ENCODE data around the gene HOXA11.

The HOXA11 gene

DNA sequence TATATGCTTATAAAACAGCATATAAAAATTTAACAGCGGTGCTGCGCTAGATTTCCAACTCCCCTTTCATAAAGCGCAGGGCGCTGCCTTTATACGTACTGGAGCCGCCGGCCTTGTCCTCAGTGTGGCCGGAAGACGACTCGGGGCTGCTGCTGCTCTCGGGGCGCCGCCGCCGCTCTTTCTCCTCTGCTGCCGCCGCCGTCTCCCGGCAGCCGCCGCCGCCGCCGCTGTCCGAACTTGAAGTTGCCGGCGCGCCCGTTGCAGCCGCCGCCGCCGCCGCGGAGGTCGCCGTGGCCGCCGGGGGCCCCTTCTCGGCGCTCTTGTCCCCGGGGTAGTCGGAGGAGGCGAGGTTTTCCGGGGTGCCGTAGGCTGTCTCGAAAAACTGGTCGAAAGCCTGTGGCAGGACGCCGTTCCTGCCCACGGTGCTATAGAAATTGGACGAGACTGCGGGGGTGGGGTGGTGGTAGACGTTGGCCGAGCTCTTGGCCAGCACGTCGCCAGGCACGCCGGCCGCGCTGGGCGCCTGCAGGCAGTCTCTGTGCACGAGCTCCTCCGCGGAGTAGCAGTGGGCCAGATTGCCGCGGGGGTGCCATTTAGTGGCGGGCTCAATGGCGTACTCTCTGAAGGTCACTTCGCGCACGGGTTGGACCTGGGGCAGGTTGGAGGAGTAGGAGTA, 557 bp downstream of the HOXA11 start:
- DNase-seq (ENCODE audit: insufficient read length, low spot score) (no peak), FAIRE-seq (no peak)
- TF ChIP-seq POLR2A (IDR thresholded peaks at IDR 0.05; ENCODE audit: low read depth, low read length): 0 out of 2 replicates have a peak, but pooled peaks have one; percentile 10

DNA sequence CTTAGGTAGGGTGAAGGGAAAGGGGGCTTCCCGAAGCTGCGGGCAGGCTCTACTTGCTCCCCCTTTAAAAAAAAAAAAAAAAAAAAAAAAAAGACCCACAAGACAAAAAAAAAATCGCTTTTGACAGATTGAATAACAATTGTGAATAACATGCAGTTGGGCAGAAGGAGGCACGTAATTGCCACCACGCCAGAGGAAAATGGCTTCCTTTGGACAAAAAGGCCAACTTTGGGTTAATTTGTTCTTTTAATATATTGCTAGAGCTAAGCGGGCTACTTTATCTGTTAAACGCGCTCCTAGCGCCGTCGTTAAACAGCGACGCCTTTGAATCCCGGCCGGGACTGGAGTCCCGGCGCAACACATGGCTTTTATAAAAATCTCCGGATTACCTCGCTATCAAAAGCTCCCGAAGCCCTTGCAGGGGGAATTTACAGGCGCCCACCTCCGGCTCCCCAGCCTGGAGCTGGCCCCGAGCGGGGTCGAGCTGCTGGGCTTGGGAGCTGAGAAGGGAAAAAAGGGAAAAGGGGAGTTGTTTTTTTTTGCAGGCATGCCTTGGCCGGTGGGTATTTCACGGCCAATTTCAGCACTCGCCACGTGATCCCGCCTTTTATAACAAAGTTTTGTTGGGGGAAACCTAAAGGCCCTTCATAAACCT, 1.2 kb downstream of the HOXA11 start:
- no peak for TF ChIP-seq POLR2A (IDR thresholded peaks at IDR 0.05; ENCODE audit: low read depth, low read length)
- no peak for DNase-seq (ENCODE audit: insufficient read length, low spot score)
- no peak for FAIRE-seq

DNA sequence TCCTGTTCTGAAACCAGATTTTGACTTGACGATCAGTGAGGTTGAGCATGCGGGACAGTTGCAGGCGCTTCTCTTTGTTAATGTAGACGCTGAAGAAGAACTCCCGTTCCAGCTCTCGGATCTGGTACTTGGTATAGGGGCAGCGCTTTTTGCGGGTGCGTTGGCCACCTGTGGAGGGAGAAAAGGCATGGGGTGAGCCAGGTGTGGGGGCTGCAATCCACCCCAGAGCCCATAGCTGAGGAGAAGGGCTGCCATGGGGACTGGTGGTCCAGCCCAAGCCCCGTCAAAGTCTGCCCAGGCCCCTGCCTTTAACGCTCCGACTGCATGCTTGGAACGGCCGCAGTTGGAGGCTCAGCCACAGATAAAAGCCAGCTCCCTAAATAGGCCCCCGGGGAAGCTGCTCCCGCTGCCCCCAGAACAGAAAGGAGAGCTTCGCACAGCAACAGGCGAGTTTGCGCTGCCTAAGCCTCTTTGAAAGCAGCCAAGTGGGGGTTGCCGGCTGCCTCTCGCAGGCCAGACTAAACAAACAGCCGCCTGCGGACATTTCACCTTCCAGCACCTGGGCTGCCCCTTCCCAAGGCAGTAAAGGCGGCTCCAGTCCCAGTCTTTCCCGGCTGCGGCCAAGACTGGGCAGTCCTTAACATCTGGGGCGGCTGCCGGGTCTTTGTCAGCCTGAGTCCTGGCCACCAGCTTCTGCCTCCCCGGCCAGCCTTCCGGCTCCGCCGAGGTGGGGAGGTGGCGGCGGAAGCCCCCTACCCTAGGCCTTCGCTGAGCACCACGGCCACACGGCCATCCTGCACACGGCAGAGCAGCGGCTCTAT, 2.0 kb downstream of the HOXA11 start:
- FAIRE-seq (no peak), DNase-seq (ENCODE audit: insufficient read length, low spot score) (no peak)
- no peak for TF ChIP-seq POLR2A (IDR thresholded peaks at IDR 0.05; ENCODE audit: low read depth, low read length)

DNA sequence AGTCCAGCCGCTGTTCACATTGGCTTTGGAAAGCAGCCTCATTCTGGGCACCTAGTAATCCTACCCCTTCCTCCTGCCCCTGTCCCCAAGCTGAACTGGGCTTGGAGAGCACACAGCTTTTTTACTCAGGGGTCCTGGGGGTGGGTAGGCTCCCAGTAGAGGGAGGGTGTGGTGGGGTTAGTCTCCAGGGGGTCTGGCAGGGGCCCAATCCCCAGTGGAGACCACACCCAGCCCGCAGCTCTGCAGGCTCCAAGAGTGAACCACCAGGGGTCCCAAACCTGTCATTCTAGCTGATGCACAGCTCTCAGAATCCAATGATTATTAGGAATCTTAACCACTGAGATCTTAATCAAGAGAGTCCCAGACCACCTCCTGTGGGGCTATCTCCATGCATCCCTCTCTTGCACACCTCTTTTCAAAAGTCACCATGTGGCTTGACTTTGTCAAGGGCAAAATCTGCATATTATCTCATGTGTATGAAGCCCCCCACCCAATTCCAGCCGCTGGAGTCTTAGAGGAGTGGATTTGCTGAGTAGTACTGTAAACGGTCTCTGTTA, 2.7 kb downstream of the HOXA11 start:
- no peak for TF ChIP-seq POLR2A (IDR thresholded peaks at IDR 0.05; ENCODE audit: low read depth, low read length)
- no peak for FAIRE-seq
- DNase-seq (ENCODE audit: insufficient read length, low spot score): no peak

DNA sequence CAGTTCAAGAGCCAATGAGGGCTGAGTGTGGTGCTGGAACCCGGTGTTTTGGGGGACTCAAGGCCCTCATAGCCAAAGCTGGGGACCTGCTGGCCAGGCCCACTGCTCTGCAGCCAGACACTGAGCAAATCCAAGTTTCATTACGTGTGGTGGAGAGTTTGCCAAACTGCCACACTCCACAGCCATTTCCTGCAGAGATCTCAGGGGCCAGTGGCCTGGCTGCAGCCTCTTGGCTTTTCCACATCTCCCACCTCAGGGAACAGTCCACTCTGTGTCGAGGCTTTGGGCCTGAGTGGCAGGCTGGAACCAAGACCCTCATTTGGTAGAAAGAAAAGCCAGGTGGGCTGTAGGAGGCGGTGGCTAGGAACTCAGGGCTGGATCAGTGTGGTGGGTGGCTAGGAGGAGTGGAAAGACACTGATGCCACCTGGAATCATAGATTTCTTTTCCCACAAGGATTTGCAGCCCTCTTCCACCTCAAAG, 3.2 kb downstream of the HOXA11 start:
- no peak for TF ChIP-seq POLR2A (IDR thresholded peaks at IDR 0.05; ENCODE audit: low read depth, low read length)
- FAIRE-seq: no peak
- DNase-seq (ENCODE audit: insufficient read length, low spot score): no peak

DNA sequence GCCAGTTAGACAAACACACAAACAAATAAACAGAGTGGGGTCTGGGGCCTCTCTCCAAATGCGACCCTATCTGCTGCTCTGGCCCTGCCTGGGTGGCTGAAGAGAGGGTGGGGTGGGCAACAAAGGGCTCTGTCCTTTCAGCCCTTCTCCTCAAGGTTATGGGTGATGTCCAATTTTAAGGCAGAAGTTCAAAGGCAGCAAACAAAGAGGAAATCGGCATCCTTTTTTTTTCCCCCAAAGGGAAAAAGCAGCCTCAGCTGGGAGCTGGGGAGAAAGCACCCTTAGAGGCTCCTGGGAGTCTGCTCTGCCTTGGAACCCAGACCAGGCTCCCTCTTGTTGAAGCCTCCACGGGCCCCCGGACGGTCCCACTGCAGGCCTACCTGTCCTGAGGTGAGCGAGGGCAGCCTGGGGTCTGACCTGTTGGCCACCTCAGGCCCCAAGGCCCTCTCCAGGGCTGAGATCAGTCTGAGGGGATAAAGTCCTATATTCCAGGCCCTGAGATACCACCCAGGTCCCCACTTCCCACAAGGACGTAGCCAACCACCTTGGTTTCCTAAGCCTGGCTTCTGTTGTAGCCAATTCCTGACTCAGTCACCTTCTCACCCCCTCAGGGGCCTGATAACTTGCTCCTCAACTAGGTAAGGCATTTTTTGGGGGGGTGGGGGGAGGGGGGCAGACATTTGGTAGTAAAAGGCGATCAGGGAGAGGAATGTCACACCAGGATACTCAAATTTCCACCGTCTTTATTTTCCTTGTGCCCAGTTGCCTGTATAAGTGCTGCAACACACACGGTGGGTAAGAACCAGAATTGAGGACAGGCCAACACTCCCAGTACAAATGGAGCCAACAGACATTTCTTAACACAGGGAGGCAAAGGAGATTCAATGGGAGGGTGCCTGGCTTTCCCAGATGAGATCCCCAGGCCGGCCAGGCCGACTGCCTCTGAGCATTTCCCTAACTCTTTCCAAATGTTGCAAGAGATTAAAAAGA, 4.3 kb downstream of the HOXA11 start:
- no peak for DNase-seq (ENCODE audit: insufficient read length, low spot score)
- FAIRE-seq: no peak
- TF ChIP-seq POLR2A (IDR thresholded peaks at IDR 0.05; ENCODE audit: low read depth, low read length): no peak

DNA sequence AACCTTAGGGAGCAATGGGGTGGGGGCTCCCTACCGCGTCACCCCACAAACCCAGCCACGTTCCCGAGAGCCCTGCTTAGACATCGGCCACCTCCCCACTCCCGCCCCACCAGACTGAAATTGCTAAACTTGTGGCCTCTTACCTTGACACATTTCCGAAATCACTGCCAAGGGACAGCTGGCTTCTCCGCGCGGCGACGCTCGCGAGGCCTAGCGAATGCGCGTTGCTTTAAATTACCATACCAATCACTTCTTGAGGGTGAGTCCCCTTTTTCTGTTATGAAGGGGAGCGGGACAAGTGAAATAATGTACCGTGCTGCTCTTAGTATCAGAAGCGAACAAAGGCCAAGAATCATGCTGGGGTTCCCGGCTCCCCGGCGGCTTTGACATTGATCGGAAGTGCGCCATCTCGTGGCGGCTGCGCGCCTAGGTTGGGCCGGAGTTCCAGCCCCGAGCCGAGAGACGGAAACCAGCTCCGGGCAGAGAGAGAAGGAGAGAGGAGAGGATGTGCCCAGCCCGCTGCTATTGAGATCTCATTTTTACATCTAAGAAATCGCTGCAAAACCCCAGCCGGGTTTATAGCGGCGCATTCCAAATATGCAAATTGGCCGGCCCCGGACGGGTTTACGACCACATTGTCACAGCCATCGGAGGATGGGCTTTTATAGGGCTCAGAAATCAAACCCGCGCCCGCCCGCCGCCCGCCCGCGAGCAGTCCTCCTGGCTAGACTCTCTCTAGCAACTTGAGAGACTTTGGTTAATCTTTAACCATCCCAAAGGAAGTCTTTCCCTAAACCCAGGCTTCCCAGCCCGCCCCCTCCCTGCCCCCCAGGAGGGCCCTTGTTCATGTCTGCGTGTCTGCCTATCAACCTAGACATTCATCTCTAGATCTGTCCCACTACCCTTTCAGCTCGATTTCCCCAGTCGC, 5.3 kb downstream of the HOXA11 start:
- FAIRE-seq: no peak
- no peak for TF ChIP-seq POLR2A (IDR thresholded peaks at IDR 0.05; ENCODE audit: low read depth, low read length)
- peak; percentile 99 for DNase-seq (ENCODE audit: insufficient read length, low spot score)

DNA sequence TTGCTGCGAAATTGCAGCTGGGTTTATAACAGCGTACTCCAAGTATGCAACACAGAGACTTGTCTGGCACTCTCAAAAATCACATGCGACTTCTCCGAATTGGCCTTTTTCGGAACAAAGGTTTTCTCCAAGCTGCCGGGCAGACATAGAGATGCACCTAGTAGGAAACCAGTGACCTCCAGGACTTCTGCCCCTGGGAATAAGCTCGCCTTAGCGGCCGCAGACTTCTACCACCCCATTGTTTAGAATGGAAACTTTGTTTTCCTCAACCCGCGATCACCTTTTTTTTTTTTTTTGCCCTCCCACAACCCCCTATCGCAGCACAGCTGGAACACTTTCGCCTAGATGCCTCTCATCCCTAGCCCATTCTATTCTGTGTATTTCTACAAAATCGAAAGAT, 6.0 kb downstream of the HOXA11 start:
- DNase-seq (ENCODE audit: insufficient read length, low spot score): no peak
- no peak for FAIRE-seq
- TF ChIP-seq POLR2A (IDR thresholded peaks at IDR 0.05; ENCODE audit: low read depth, low read length): no peak

DNA sequence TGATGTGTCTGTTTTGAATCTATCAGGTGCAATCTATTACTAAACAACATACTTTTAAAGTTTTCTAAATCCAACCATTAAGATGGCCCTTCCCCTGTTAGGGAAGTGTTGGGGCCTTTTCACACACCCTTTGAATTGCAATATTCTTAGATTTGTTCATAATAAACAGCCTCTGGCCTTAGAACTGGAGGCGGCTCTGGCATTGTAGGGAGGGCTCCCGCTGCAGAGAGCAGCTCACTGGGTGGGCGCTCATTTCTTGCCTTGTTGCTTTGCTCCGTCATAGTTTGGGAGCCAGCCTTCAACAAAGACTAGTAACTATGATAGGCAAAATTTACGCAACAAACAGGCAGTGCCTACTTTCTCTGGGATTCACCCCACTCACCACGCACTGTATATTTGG, 6.7 kb downstream of the HOXA11 start:
- no peak for DNase-seq (ENCODE audit: insufficient read length, low spot score)
- FAIRE-seq: no peak
- TF ChIP-seq POLR2A (IDR thresholded peaks at IDR 0.05; ENCODE audit: low read depth, low read length): no peak

DNA sequence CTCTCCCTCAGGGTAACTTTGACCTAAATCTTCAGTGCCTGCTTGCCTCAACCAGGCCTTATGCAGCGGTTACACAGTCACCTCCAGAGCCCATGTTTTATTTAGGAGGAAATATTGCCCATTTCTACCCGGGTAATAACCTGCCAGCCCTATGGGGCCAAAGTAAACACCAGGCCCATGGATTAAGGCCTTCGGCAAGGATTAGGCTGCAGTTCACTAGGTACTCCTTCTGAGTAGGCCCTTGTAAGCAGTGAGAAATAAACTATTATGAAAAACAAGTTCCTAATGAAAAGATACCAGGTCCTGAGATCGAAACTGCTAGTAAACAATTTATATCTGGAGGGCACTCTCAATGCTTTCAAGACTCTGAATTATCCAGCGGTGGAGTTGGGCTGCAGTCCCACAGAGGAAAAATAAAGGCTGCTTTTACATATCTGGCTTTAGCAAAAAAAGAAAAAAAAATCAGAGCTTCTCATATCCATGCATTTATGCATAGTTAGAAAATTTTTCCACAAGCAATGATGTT, 7.2 kb downstream of the HOXA11 start:
- DNase-seq (ENCODE audit: insufficient read length, low spot score): no peak
- no peak for TF ChIP-seq POLR2A (IDR thresholded peaks at IDR 0.05; ENCODE audit: low read depth, low read length)
- no peak for FAIRE-seq

DNA sequence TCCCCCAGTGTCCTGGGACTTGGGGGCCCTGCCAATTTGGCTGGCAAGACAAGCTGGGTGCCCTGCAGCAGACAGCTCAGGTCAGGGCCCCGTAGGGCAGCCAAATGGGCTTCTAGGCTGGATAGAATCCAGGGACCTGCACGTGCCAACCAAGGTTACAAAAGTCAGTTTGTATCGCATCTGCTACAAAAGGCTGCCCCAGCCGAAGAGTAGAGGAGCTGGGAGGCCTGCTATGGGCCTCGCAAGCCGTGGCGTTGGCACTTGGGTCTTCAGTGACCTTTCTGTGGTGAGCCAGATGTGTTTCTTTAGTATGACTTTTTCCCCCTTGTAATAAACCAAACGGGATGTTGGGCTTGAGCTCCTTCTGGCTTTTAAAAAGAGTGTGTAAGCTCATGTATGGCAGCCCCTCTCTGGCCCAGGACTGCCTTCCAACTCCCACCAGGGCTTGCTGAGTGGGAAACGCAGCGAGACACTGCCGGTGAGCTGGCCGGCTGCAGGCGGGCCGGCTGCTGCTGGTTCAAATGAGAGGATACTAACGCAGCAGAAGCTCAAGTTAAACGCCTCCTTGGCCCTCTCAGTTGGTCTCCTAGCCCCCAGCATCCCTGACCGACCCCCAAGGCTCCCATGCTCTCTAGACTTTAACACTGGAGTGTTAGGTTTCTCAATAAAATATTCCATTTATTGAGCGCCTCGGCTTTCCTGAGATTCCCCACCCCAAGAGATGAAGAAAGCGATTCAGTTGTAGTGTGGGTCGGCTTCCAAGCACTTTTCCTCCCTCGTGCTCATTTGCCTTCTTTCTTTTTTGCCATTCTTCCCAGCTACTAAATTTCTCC, 7.9 kb downstream of the HOXA11 start:
- no peak for DNase-seq (ENCODE audit: insufficient read length, low spot score)
- TF ChIP-seq POLR2A (IDR thresholded peaks at IDR 0.05; ENCODE audit: low read depth, low read length): no peak

More for the DNA sequence above, 7.9 kb downstream of the HOXA11 start:
- no peak for FAIRE-seq

Measured in H54 (cell line).